ENCODE results near the gene SORCS2. TPM values are rescaled to one million over a fixed set of nuclear protein-coding genes. Genes with fewer than 3 reads are reported as not detected.

Gene SORCS2
- total RNA-seq, 1 donor from 2014 or later: 3.0 TPM

- TF ChIP-seq CTCF (IDR thresholded peaks at IDR 0.05): no peak
- no peaks in the 10 kb centered on the region for H3K4me1 Mint-ChIP-seq (ENCODE audit: unreplicated experiment)
- peaks cover 22% of the 10 kb centered on the region for H3K27me3 Mint-ChIP-seq (ENCODE audit: unreplicated experiment)
- no peak for DNase-seq (ENCODE audit: extremely low spot score, unreplicated experiment)
- H3K9me3 Mint-ChIP-seq (ENCODE audit: unreplicated experiment): peaks cover 5% of the 10 kb centered on the region
- no peaks in the 10 kb centered on the region for H3K36me3 Mint-ChIP-seq (ENCODE audit: unreplicated experiment)
- H3K27ac Mint-ChIP-seq (ENCODE audit: unreplicated experiment): no peak overlapping the region
- no peak overlapping the region for H3K4me3 Mint-ChIP-seq (ENCODE audit: unreplicated experiment)
Measured at GRCh38 chr4:7442574-7443162, 250.3 kb downstream of the SORCS2 start.

- no peak for DNase-seq (ENCODE audit: extremely low spot score, unreplicated experiment)
- no peak overlapping the region for H3K27ac Mint-ChIP-seq (ENCODE audit: unreplicated experiment)
- no peaks in the 10 kb centered on the region for H3K36me3 Mint-ChIP-seq (ENCODE audit: unreplicated experiment)
- TF ChIP-seq CTCF (IDR thresholded peaks at IDR 0.05): no peak
- H3K4me1 Mint-ChIP-seq (ENCODE audit: unreplicated experiment): no peaks in the 10 kb centered on the region
- H3K4me3 Mint-ChIP-seq (ENCODE audit: unreplicated experiment): no peak overlapping the region
- H3K27me3 Mint-ChIP-seq (ENCODE audit: unreplicated experiment): peaks cover 17% of the 10 kb centered on the region
- peaks cover 3% of the 10 kb centered on the region for H3K9me3 Mint-ChIP-seq (ENCODE audit: unreplicated experiment)
Measured at GRCh38 chr4:7444314-7444713, 252.0 kb downstream of the SORCS2 start.

GRCh38 chr4:7444731-7445130 lies 252.4 kb downstream of the SORCS2 start:
- no peaks in the 10 kb centered on the region for H3K36me3 Mint-ChIP-seq (ENCODE audit: unreplicated experiment)
- peaks cover 13% of the 10 kb centered on the region for H3K27me3 Mint-ChIP-seq (ENCODE audit: unreplicated experiment)
- H3K27ac Mint-ChIP-seq (ENCODE audit: unreplicated experiment): no peak overlapping the region
- H3K4me1 Mint-ChIP-seq (ENCODE audit: unreplicated experiment): no peaks in the 10 kb centered on the region
- no peaks in the 10 kb centered on the region for H3K9me3 Mint-ChIP-seq (ENCODE audit: unreplicated experiment)
- no peak overlapping the region for H3K4me3 Mint-ChIP-seq (ENCODE audit: unreplicated experiment)
- DNase-seq (ENCODE audit: extremely low spot score, unreplicated experiment): no peak
- no peak for TF ChIP-seq CTCF (IDR thresholded peaks at IDR 0.05)

- no peak for TF ChIP-seq CTCF (IDR thresholded peaks at IDR 0.05)
- no peaks in the 10 kb centered on the region for H3K36me3 Mint-ChIP-seq (ENCODE audit: unreplicated experiment)
- H3K4me1 Mint-ChIP-seq (ENCODE audit: unreplicated experiment): no peaks in the 10 kb centered on the region
- H3K4me3 Mint-ChIP-seq (ENCODE audit: unreplicated experiment): no peak overlapping the region
- no peak for DNase-seq (ENCODE audit: extremely low spot score, unreplicated experiment)
- H3K27me3 Mint-ChIP-seq (ENCODE audit: unreplicated experiment): peaks cover 11% of the 10 kb centered on the region
- H3K9me3 Mint-ChIP-seq (ENCODE audit: unreplicated experiment): no peaks in the 10 kb centered on the region
- H3K27ac Mint-ChIP-seq (ENCODE audit: unreplicated experiment): no peak overlapping the region
Measured at GRCh38 chr4:7447236-7447635, 254.9 kb downstream of the SORCS2 start.

GRCh38 chr4:7448036-7448435 lies 255.7 kb downstream of the SORCS2 start:
- H3K4me1 Mint-ChIP-seq (ENCODE audit: unreplicated experiment): no peaks in the 10 kb centered on the region
- no peaks in the 10 kb centered on the region for H3K36me3 Mint-ChIP-seq (ENCODE audit: unreplicated experiment)
- H3K27me3 Mint-ChIP-seq (ENCODE audit: unreplicated experiment): peaks cover 11% of the 10 kb centered on the region
- DNase-seq (ENCODE audit: extremely low spot score, unreplicated experiment): no peak
- no peak overlapping the region for H3K4me3 Mint-ChIP-seq (ENCODE audit: unreplicated experiment)
- no peak for TF ChIP-seq CTCF (IDR thresholded peaks at IDR 0.05)
- H3K27ac Mint-ChIP-seq (ENCODE audit: unreplicated experiment): no peak overlapping the region
- H3K9me3 Mint-ChIP-seq (ENCODE audit: unreplicated experiment): no peaks in the 10 kb centered on the region
